ENCODE results near the gene ZNF630. TPM values are rescaled to one million over a fixed set of nuclear protein-coding genes. Genes with fewer than 3 reads are reported as not detected.

Gene ZNF630
- polyA plus RNA-seq, 1 donor (not counting 4 experiments of a cell fraction or from before 2014, with no cell fraction given): 0.55 TPM

DNA sequence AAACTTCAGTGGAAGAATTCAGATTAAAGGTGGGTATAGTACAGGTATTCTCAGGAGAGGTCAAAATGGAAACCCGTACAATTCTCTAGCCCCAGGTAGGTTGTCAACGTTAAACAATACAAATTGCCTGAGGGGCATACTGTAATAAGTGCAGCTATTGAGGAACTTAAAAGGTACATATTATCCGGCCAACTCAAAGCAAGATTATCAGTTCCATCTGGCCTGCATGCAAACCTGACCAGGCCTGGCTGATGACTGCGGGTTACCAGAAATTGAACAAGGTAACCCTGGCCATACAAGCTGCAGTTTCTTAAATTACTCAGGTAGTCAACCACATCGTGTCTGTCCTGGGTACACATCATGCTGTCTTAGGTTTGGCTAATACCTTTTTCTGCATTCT, 12.3 kb upstream of the ZNF630 start:
- no peaks in the 10 kb centered on the region for H4K20me1 ChIP-seq (ENCODE audit: control insufficient read depth, extremely low read depth, insufficient read depth, low read length)
- H3K4me2 ChIP-seq (ENCODE audit: control insufficient read depth, extremely low read depth, insufficient read depth, low read depth, low read length): no peak overlapping the region
- H3K4me3 ChIP-seq (ENCODE audit: control insufficient read depth in 2 of 3, extremely low read depth in 1 of 3, insufficient read depth in 2 of 3, low read depth in 1 of 3, low read length in 3 of 3): no peak overlapping the region
- no peaks in the 10 kb centered on the region for H3K36me3 ChIP-seq (ENCODE audit: control insufficient read depth in 2 of 2, extremely low read depth in 1 of 2, insufficient read depth in 2 of 2, low read length in 2 of 2)
- FAIRE-seq (no peak), DNase-seq (ENCODE audit: low read depth, low spot score) (no peak)
- no peak overlapping the region for H2AFZ ChIP-seq (ENCODE audit: control insufficient read depth, low read length)
- peaks cover 2% of the 10 kb centered on the region for H3K4me1 ChIP-seq (ENCODE audit: control insufficient read depth, extremely low read depth, insufficient read depth, low read length)
- no peak overlapping the region for H3K27ac ChIP-seq (ENCODE audit: control insufficient read depth, insufficient read depth, low read length)
- no peaks in the 10 kb centered on the region for H3K9me1 ChIP-seq (ENCODE audit: control insufficient read depth, extremely low read depth, insufficient read depth, low read length)
- no peaks in the 10 kb centered on the region for H3K9me3 ChIP-seq (ENCODE audit: control insufficient read depth, low read depth, low read length)
- TF ChIP-seq, protein P1, sequence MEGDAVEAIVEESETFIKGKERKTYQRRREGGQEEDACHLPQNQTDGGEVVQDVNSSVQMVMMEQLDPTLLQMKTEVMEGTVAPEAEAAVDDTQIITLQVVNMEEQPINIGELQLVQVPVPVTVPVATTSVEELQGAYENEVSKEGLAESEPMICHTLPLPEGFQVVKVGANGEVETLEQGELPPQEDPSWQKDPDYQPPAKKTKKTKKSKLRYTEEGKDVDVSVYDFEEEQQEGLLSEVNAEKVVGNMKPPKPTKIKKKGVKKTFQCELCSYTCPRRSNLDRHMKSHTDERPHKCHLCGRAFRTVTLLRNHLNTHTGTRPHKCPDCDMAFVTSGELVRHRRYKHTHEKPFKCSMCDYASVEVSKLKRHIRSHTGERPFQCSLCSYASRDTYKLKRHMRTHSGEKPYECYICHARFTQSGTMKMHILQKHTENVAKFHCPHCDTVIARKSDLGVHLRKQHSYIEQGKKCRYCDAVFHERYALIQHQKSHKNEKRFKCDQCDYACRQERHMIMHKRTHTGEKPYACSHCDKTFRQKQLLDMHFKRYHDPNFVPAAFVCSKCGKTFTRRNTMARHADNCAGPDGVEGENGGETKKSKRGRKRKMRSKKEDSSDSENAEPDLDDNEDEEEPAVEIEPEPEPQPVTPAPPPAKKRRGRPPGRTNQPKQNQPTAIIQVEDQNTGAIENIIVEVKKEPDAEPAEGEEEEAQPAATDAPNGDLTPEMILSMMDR (optimal IDR thresholded peaks at IDR 0.05 in 1 of 3, IDR thresholded peaks at IDR 0.05 in 1 of 3, conservative IDR thresholded peaks at IDR 0.05 in 1 of 3; ENCODE audit: extremely low read depth in 1 of 3, insufficient read depth in 2 of 3, low read length in 3 of 3): no peak
- no peak for TF ChIP-seq EZH2 (IDR thresholded peaks at IDR 0.05; ENCODE audit: low read length)
- dilution Hi-C loops (cut with MboI; ENCODE audit: extremely low pct_ligation_motif_present, low sequenced_read_pairs): no loop called here
- H3K9ac ChIP-seq (ENCODE audit: control insufficient read depth, extremely low read depth, insufficient read depth, low read length): no peak overlapping the region
- no peaks in the 10 kb centered on the region for H3K79me2 ChIP-seq (ENCODE audit: control insufficient read depth, insufficient read depth, low read length)
- no peaks in the 10 kb centered on the region for H3K27me3 ChIP-seq (ENCODE audit: control insufficient read depth, extremely low read depth, insufficient read depth, low read length)

DNA sequence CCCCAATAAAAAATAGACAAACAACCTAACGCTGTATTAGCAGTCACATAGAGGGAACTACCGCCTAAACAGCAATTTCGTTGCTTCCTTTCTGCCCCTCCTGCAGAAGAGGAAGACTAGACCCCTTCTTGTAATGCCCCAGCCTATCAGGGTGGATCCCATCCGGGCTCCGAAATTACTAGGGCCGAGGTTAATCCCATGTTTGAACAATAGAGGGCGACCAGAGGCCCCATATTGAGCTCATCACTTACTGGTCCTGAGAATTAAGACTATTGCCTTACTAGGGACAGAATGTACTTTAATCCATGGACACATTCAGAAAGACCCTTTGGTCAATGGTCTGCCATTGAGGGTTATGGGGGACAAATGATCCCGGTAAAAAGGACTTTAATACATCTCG, 11.8 kb upstream of the ZNF630 start:
- DNase-seq (ENCODE audit: low read depth, low spot score) (no peak), FAIRE-seq (no peak)
- H3K27me3 ChIP-seq (ENCODE audit: control insufficient read depth, extremely low read depth, insufficient read depth, low read length): no peaks in the 10 kb centered on the region
- dilution Hi-C loops (cut with MboI; ENCODE audit: extremely low pct_ligation_motif_present, low sequenced_read_pairs): no loop called here
- no peak overlapping the region for H2AFZ ChIP-seq (ENCODE audit: control insufficient read depth, low read length)
- H3K9ac ChIP-seq (ENCODE audit: control insufficient read depth, extremely low read depth, insufficient read depth, low read length): no peak overlapping the region
- no peak overlapping the region for H3K4me3 ChIP-seq (ENCODE audit: control insufficient read depth in 2 of 3, extremely low read depth in 1 of 3, insufficient read depth in 2 of 3, low read depth in 1 of 3, low read length in 3 of 3)
- no peak for TF ChIP-seq EZH2 (IDR thresholded peaks at IDR 0.05; ENCODE audit: low read length)
- TF ChIP-seq, protein P1 (optimal IDR thresholded peaks at IDR 0.05 in 1 of 3, IDR thresholded peaks at IDR 0.05 in 1 of 3, conservative IDR thresholded peaks at IDR 0.05 in 1 of 3; ENCODE audit: extremely low read depth in 1 of 3, insufficient read depth in 2 of 3, low read length in 3 of 3): peak; percentile 30 to 46 (median 44)
- H3K4me1 ChIP-seq (ENCODE audit: control insufficient read depth, extremely low read depth, insufficient read depth, low read length): peaks cover 2% of the 10 kb centered on the region
- no peak overlapping the region for H3K4me2 ChIP-seq (ENCODE audit: control insufficient read depth, extremely low read depth, insufficient read depth, low read depth, low read length)
- no peaks in the 10 kb centered on the region for H3K9me3 ChIP-seq (ENCODE audit: control insufficient read depth, low read depth, low read length)
- H4K20me1 ChIP-seq (ENCODE audit: control insufficient read depth, extremely low read depth, insufficient read depth, low read length): no peaks in the 10 kb centered on the region
- no peaks in the 10 kb centered on the region for H3K36me3 ChIP-seq (ENCODE audit: control insufficient read depth in 2 of 2, extremely low read depth in 1 of 2, insufficient read depth in 2 of 2, low read length in 2 of 2)
- no peak overlapping the region for H3K27ac ChIP-seq (ENCODE audit: control insufficient read depth, insufficient read depth, low read length)
- no peaks in the 10 kb centered on the region for H3K9me1 ChIP-seq (ENCODE audit: control insufficient read depth, extremely low read depth, insufficient read depth, low read length)
- H3K79me2 ChIP-seq (ENCODE audit: control insufficient read depth, insufficient read depth, low read length): no peaks in the 10 kb centered on the region
